ENCODE results near the gene SMARCAD1. TPM values are rescaled to one million over a fixed set of nuclear protein-coding genes. Genes with fewer than 3 reads are reported as not detected.

The SMARCAD1 gene
- total RNA-seq, 2 donors from 2014 or later: 8.2 to 10.8 TPM

DNA sequence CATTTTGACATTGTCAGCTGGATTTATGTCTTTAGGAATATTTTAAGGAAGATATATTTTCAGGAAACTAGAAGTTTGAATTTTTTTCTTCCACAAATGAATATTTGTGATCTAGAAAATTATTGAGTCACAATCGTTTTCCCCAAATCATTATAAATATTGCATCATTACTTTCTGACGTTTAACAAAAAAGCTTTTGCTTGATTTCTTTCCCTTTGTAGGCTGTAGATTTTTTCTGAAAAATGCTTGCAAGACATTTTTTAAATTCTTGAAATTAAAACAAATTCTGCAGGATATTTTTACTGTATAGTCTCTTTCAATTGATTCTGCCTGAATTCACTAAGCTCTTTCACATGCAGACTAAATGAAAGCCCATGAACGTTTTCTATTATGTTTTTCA, 4.9 kb upstream of the SMARCAD1 start:
- Histone ChIP-seq H3K4me3 (no peak overlapping the region), H3K4me1 (no peaks in the 10 kb centered on the region), H3K27ac (no peak overlapping the region), H3K27me3 (no peaks in the 10 kb centered on the region), H3K9me3 (peaks cover 0 to 23% of the 10 kb centered on the region in 2 donors), H3K36me3 (no peaks in the 10 kb centered on the region)
- TF ChIP-seq, protein P1, sequence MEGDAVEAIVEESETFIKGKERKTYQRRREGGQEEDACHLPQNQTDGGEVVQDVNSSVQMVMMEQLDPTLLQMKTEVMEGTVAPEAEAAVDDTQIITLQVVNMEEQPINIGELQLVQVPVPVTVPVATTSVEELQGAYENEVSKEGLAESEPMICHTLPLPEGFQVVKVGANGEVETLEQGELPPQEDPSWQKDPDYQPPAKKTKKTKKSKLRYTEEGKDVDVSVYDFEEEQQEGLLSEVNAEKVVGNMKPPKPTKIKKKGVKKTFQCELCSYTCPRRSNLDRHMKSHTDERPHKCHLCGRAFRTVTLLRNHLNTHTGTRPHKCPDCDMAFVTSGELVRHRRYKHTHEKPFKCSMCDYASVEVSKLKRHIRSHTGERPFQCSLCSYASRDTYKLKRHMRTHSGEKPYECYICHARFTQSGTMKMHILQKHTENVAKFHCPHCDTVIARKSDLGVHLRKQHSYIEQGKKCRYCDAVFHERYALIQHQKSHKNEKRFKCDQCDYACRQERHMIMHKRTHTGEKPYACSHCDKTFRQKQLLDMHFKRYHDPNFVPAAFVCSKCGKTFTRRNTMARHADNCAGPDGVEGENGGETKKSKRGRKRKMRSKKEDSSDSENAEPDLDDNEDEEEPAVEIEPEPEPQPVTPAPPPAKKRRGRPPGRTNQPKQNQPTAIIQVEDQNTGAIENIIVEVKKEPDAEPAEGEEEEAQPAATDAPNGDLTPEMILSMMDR (IDR thresholded peaks at IDR 0.05): no peak
- DNase-seq (ENCODE audit: low spot score): no peak

DNA sequence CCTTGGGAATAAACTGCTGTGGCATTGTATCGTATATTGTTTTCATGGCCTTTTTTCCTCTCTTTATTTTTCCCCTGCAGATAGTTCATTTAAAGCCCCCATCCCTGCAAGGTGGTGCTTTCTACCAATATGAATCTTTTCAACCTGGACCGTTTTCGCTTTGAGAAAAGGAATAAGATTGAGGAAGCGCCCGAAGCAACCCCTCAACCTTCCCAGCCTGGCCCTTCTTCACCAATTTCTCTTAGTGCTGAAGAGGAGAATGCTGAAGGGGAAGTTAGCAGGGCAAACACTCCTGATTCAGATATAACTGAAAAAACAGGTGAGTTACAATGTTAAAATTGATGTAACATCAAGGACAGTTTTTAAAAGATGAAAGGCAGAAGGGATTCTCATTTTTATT, 601 bp downstream of the SMARCAD1 start:
- H3K9me3 ChIP-seq: no peaks in the 10 kb centered on the region
- TF ChIP-seq, protein P1 (IDR thresholded peaks at IDR 0.05): no peak
- H3K4me3 ChIP-seq: peak overlapping the region; percentile 63 to 74
- no peaks in the 10 kb centered on the region for H3K27me3 ChIP-seq
- peak overlapping the region; percentile 85 to 92 for H3K27ac ChIP-seq
- H3K4me1 ChIP-seq: peaks cover 0 to 24% of the 10 kb centered on the region in 2 donors
- no peak for DNase-seq (ENCODE audit: low spot score)
- H3K36me3 ChIP-seq: peaks cover 15% of the 10 kb centered on the region

DNA sequence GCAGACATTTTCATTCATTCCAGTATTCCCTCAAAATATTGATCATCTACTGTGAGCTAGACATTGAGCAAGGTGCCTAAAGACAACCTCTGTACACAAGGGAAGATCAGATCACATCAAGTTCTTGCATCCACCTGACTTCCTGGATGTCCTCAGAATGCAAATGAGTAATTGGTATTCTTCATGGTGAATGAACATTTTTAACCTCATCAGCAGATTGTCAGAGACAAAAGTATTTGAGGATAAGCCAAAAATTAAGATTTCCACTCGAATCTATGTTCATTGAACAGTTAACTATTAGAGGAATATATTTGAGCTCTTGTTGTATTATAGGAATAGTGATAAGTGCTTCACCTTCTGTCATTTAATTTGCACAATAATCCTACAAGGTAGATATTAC, 1.3 kb downstream of the SMARCAD1 start:
- DNase-seq (ENCODE audit: low spot score): no peak
- Histone ChIP-seq H3K36me3 (peaks cover 19% of the 10 kb centered on the region), H3K4me1 (peaks cover 0 to 24% of the 10 kb centered on the region in 2 donors), H3K27ac (peak overlapping the region in 1 of 2 donors; percentile 92), H3K4me3 (peak overlapping the region in 1 of 2 donors; percentile 74), H3K27me3 (no peaks in the 10 kb centered on the region), H3K9me3 (no peaks in the 10 kb centered on the region)
- TF ChIP-seq, protein P1 (IDR thresholded peaks at IDR 0.05): no peak

DNA sequence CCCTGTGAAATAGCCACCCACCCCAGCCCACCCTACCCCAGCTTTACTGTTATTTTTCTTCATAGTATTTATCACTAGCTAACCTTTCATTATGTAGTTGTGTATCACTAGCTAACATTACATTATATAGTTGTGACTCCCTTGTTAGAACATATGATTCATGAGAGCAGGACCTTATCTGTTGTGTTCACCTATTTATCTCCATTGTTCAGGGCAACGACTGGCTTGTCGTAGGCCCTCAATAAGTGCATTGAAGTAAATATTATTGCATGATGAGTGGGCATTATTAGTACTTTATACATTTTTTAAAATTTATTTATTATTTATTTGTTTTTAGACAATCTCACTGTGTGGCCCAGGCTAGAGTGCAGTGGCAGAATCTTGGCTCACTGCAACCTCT, 4.2 kb downstream of the SMARCAD1 start:
- H3K27ac ChIP-seq: no peak overlapping the region
- no peak overlapping the region for H3K4me3 ChIP-seq
- peaks cover 38% of the 10 kb centered on the region for H3K36me3 ChIP-seq
- TF ChIP-seq, protein P1 (IDR thresholded peaks at IDR 0.05): no peak
- H3K27me3 ChIP-seq: no peaks in the 10 kb centered on the region
- H3K4me1 ChIP-seq: peaks cover 0 to 24% of the 10 kb centered on the region in 2 donors
- H3K9me3 ChIP-seq: no peaks in the 10 kb centered on the region
- no peak for DNase-seq (ENCODE audit: low spot score)

DNA sequence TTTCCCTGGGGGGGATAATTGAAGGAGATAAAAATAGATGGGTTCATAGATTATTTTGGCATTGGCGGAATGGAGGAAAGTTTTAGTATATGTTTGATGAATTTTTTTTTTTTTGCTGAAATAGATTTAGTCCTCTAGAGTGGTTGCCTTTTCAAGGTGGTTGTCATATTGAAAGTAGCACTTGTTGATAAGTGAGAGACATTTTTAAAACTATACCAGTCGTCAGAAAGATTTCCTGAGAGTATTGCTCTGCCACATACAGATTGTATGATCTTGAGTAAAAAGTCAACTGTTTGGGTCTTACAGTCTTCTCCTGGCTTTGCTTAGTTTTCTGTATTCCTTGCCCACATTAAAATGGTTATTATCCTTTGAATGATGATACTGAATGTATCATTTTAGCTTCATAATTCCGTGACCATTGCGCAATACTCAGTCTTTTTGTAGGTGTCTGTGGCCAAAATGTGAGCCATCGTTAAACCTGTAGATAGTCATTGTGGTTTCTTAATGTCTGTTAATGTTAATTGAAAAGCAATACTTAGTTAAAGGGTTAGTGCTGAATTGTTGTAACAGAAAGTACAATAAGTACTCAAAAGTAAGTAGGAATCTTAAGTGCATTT, 7.1 kb downstream of the SMARCAD1 start:
- Histone ChIP-seq H3K9me3 (no peaks in the 10 kb centered on the region), H3K27ac (no peak overlapping the region), H3K27me3 (no peaks in the 10 kb centered on the region), H3K4me1 (peaks cover 0 to 7% of the 10 kb centered on the region in 2 donors), H3K4me3 (no peak overlapping the region), H3K36me3 (peaks cover 38% of the 10 kb centered on the region)
- no peak for DNase-seq (ENCODE audit: low spot score)
- TF ChIP-seq, protein P1 (IDR thresholded peaks at IDR 0.05): no peak

DNA sequence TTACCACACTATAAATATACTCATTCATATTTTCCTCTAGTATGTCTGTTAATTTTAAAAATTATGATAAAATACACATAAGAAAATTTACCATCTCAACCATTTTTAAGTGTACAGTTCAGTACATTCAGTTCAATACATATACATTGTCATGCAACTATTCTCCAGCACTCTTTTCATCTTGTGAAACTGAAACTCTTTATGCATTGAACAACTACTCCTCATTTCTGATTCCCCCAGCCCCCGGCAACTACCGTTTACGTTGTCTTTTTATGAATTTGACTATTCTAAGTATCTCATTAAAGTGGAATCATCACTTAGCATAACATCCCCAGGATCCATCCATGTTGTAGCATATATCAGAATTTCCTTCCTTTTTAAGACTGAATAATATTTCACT, 8.7 kb downstream of the SMARCAD1 start:
- Histone ChIP-seq H3K9me3 (no peaks in the 10 kb centered on the region), H3K4me1 (no peaks in the 10 kb centered on the region), H3K4me3 (no peak overlapping the region), H3K27me3 (no peaks in the 10 kb centered on the region), H3K36me3 (peaks cover 46% of the 10 kb centered on the region), H3K27ac (no peak overlapping the region)
- no peak for DNase-seq (ENCODE audit: low spot score)
- TF ChIP-seq, protein P1 (IDR thresholded peaks at IDR 0.05): no peak

Measured in right atrium auricular region (tissue), 2 donors.